Measurements from ENCODE around the gene RFX1.

Gene RFX1

GRCh38 chr19:13984875-13985741 is 21.0 kb downstream of the RFX1 start:
- Histone ChIP-seq H3K27me3 (peaks cover under 1% of the 10 kb centered on the region), H3K4me3 (ENCODE audit: low read depth in 1 of 2, low read length in 1 of 2) (no peak overlapping the region), H3K9me3 (no peaks in the 10 kb centered on the region), H3K36me3 (peaks cover 44% of the 10 kb centered on the region), H3K4me1 (ENCODE audit: control insufficient read depth in 1 of 2, insufficient read depth in 1 of 2, low read depth in 1 of 2, low read length in 1 of 2) (peaks cover 24 to 26% of the 10 kb centered on the region in 2 experiments), H3K27ac (peak overlapping the region; percentile 3)
- no peak for TF ChIP-seq CTCF (IDR thresholded peaks at IDR 0.05)

GRCh38 chr19:13984186-13984585 is 21.9 kb downstream of the RFX1 start:
- Histone ChIP-seq H3K9me3 (no peaks in the 10 kb centered on the region), H3K27ac (no peak overlapping the region), H3K4me3 (ENCODE audit: low read depth in 1 of 2, low read length in 1 of 2) (no peak overlapping the region), H3K27me3 (peaks cover 10% of the 10 kb centered on the region), H3K4me1 (ENCODE audit: control insufficient read depth in 1 of 2, insufficient read depth in 1 of 2, low read depth in 1 of 2, low read length in 1 of 2) (peaks cover 30 to 32% of the 10 kb centered on the region in 2 experiments), H3K36me3 (peaks cover 41% of the 10 kb centered on the region)
- no peak for TF ChIP-seq CTCF (IDR thresholded peaks at IDR 0.05)

GRCh38 chr19:13983213-13983889 is 22.8 kb downstream of the RFX1 start:
- no peak for TF ChIP-seq CTCF (IDR thresholded peaks at IDR 0.05)
- H3K27me3 ChIP-seq = peaks cover 18% of the 10 kb centered on the region
- H3K36me3 ChIP-seq = peaks cover 40% of the 10 kb centered on the region
- no peaks in the 10 kb centered on the region for H3K9me3 ChIP-seq
- no peak overlapping the region for H3K4me3 ChIP-seq (ENCODE audit: low read depth in 1 of 2, low read length in 1 of 2)
- H3K27ac ChIP-seq = no peak overlapping the region
- H3K4me1 ChIP-seq (ENCODE audit: control insufficient read depth in 1 of 2, insufficient read depth in 1 of 2, low read depth in 1 of 2, low read length in 1 of 2) = peaks cover 34 to 39% of the 10 kb centered on the region in 2 experiments

GRCh38 chr19:13982773-13983172 is 23.3 kb downstream of the RFX1 start:
- peaks cover 42% of the 10 kb centered on the region for H3K36me3 ChIP-seq
- H3K4me3 ChIP-seq (ENCODE audit: low read depth in 1 of 2, low read length in 1 of 2) = no peak overlapping the region
- H3K27ac ChIP-seq = no peak overlapping the region
- no peaks in the 10 kb centered on the region for H3K9me3 ChIP-seq
- peaks cover 24% of the 10 kb centered on the region for H3K27me3 ChIP-seq
- H3K4me1 ChIP-seq (ENCODE audit: control insufficient read depth in 1 of 2, insufficient read depth in 1 of 2, low read depth in 1 of 2, low read length in 1 of 2) = peaks cover 31 to 36% of the 10 kb centered on the region in 2 experiments
- no peak for TF ChIP-seq CTCF (IDR thresholded peaks at IDR 0.05)

- H3K27me3 ChIP-seq = peaks cover 26% of the 10 kb centered on the region
- peaks cover 24 to 29% of the 10 kb centered on the region in 2 experiments for H3K4me1 ChIP-seq (ENCODE audit: control insufficient read depth in 1 of 2, insufficient read depth in 1 of 2, low read depth in 1 of 2, low read length in 1 of 2)
- H3K36me3 ChIP-seq = peaks cover 44% of the 10 kb centered on the region
- no peak overlapping the region for H3K27ac ChIP-seq
- TF ChIP-seq CTCF (IDR thresholded peaks at IDR 0.05) = no peak
- H3K9me3 ChIP-seq = no peaks in the 10 kb centered on the region
- H3K4me3 ChIP-seq (ENCODE audit: low read depth in 1 of 2, low read length in 1 of 2) = no peak overlapping the region
Observed at GRCh38 chr19:13981988-13982501, 24.1 kb downstream of the RFX1 start.
